IMR-90 (cell line): ENCODE data around the gene ABCA8. TPM values are rescaled to one million over a fixed set of nuclear protein-coding genes. Genes with fewer than 3 reads are reported as not detected.

Source experiments
- ATAC-seq: fragments of 200-7000 bp; cut with Tn5 transposase; 2 replicates; pipeline ENCODE4 v1.9.1; 2020; ENCODE audit warnings: low read depth, mild to moderate bottlenecking, moderate library complexity
- BruUV-seq: library from RNA; stranded (reverse); fragments of 400-500 nt; replicated peaks from 2 replicates; lab custom pipeline; 2021; lab: Mats Ljungman, UMichigan
- CTCF ChIA-PET: fragments of 300-600 bp; formaldehyde crosslinking; extraction: SDS; loops from one replicate; lab custom pipeline; 2021; ENCODE audit warnings: antibody characterized with exemption; lab: Yijun Ruan, JAX
- POLR2A ChIA-PET: fragments of 300-600 bp; sonication (Branson Sonifier 250); formaldehyde crosslinking; loops from one replicate; lab custom pipeline; 2022; ENCODE audit warnings: antibody characterized with exemption; ENCODE audit not compliant: unreplicated experiment; lab: Charles Lee
- DNase-seq: peaks from one replicate; pipeline ENCODE4 v3.0.0; 2013
- H2AFZ ChIP-seq: replicated peaks from 2 replicates; pipeline ENCODE3; 2013; ENCODE audit warnings: low read length, mild to moderate bottlenecking; ENCODE audit not compliant: poor library complexity
- H2AK5ac ChIP-seq: 2 replicates; pipeline ENCODE4 v1.6.1; 2013; ENCODE audit warnings: low read depth, low read length, inconsistent platforms
- H2AK9ac ChIP-seq: replicated peaks from 2 replicates; pipeline ENCODE3; 2013; ENCODE audit warnings: mild to moderate bottlenecking, low read depth, low read length, moderate library complexity; ENCODE audit not compliant: poor library complexity
- H2BK120ac ChIP-seq: 2 replicates; pipeline ENCODE4 v1.6.1; 2013; ENCODE audit warnings: low read depth, low read length, inconsistent platforms
- H2BK15ac ChIP-seq: 3 replicates; pipeline ENCODE4 v1.6.1; 2013; ENCODE audit warnings: low read depth, low read length, inconsistent platforms
- H2BK20ac ChIP-seq: 2 replicates; pipeline ENCODE4 v1.6.1; 2013; ENCODE audit warnings: low read depth, mild to moderate bottlenecking, inconsistent platforms, low read length, moderate library complexity
- H2BK5ac ChIP-seq: 2 replicates; pipeline ENCODE4 v1.6.1; 2013; ENCODE audit warnings: mild to moderate bottlenecking, low read depth, low read length, inconsistent platforms; ENCODE audit not compliant: poor library complexity, severe bottlenecking
- H3K14ac ChIP-seq: replicated peaks from 2 replicates; pipeline ENCODE4 v1.6.1; 2013; ENCODE audit warnings: low read depth, low read length, inconsistent platforms
- H3K18ac ChIP-seq: 2 replicates; pipeline ENCODE4 v1.6.1; 2013; ENCODE audit warnings: low read depth, low read length, control low read depth
- H3K23ac ChIP-seq: 2 replicates; pipeline ENCODE4 v1.6.1; 2013; ENCODE audit warnings: low read depth, low read length, inconsistent platforms
- H3K27ac ChIP-seq: 2 replicates; pipeline ENCODE4 v1.5.1; 2013; ENCODE audit warnings: mild to moderate bottlenecking, control low read depth, low read length; ENCODE audit not compliant: insufficient read depth
- H3K27me3 ChIP-seq: 2 replicates; pipeline ENCODE4 v1.6.1; 2013; ENCODE audit warnings: low read length; ENCODE audit not compliant: control insufficient read depth, insufficient read depth
- H3K36me3 ChIP-seq: 2 replicates; pipeline ENCODE4 v1.6.1; 2013; ENCODE audit warnings: low read length, mixed read lengths; ENCODE audit not compliant: control insufficient read depth, insufficient read depth
- H3K4ac ChIP-seq: 2 replicates; pipeline ENCODE4 v1.6.1; 2013; ENCODE audit warnings: low read depth, low read length, inconsistent platforms
- H3K4me1 ChIP-seq: 2 replicates; pipeline ENCODE4 v1.6.1; 2013; ENCODE audit warnings: low read length, mixed read lengths; ENCODE audit not compliant: control insufficient read depth, insufficient read depth
- H3K4me2 ChIP-seq: 2 replicates; pipeline ENCODE4 v1.6.1; 2013; ENCODE audit warnings: low read depth, mild to moderate bottlenecking, control low read depth, low read length, moderate library complexity
- H3K4me3 ChIP-seq: 2 replicates; pipeline ENCODE4 v1.5.1; 2013; ENCODE audit warnings: low read depth, mild to moderate bottlenecking, control low read depth, low read length, moderate library complexity; ENCODE audit not compliant: insufficient read depth
- H3K56ac ChIP-seq: 2 replicates; pipeline ENCODE4 v1.6.1; 2013; ENCODE audit warnings: low read length, inconsistent platforms; ENCODE audit not compliant: insufficient read depth; ENCODE audit errors: extremely low read depth
- H3K79me1 ChIP-seq, 2 experiments: 2 replicates each; pipeline ENCODE4 v1.6.1; 2013; ENCODE audit warnings: low read length in 2 of 2, inconsistent platforms in 1 of 2, low read depth in 1 of 2
- H3K9ac ChIP-seq: 2 replicates; pipeline ENCODE4 v1.6.1; 2013; ENCODE audit warnings: low read depth, low read length, control low read depth
- H3K9me1 ChIP-seq: 2 replicates; pipeline ENCODE4 v1.6.1; 2013; ENCODE audit warnings: low read length, inconsistent platforms; ENCODE audit not compliant: insufficient read depth
- H3K9me3 ChIP-seq: 2 replicates; pipeline ENCODE4 v1.6.1; 2013; ENCODE audit warnings: low read length; ENCODE audit not compliant: control insufficient read depth, insufficient read depth
- H4K20me1 ChIP-seq: 2 replicates; pipeline ENCODE4 v1.6.1; 2013; ENCODE audit warnings: low read length, inconsistent platforms; ENCODE audit not compliant: insufficient read depth
- H4K5ac ChIP-seq: 2 replicates; pipeline ENCODE4 v1.6.1; 2013; ENCODE audit warnings: mild to moderate bottlenecking, low read depth, low read length, control low read depth
- H4K8ac ChIP-seq, 2 experiments: 2 replicates each; pipeline ENCODE4 v1.6.1; 2013; ENCODE audit warnings: low read depth in 2 of 2, low read length in 2 of 2, control low read depth in 1 of 2, inconsistent platforms in 1 of 2
- H4K91ac ChIP-seq: 2 replicates; pipeline ENCODE4 v1.6.1; 2013; ENCODE audit warnings: low read depth, low read length, inconsistent platforms; ENCODE audit not compliant: insufficient read depth
- BHLHE40 ChIP-seq: fragments of 150-350 bp; IDR thresholded peaks from 2 replicates; pipeline ENCODE4 v1.6.1; 2016; ENCODE audit warnings: mild to moderate bottlenecking, low read depth, low read length
- CHD1 ChIP-seq: IDR thresholded peaks from 2 replicates; pipeline ENCODE4 v1.6.1; 2012; ENCODE audit warnings: low read depth, low read length, improper control_type of control experiment
- FOS ChIP-seq: fragments of 150-350 bp; IDR thresholded peaks from 2 replicates; pipeline ENCODE4 v1.6.1; 2016; ENCODE audit warnings: low read depth, low read length
- MAFK ChIP-seq: IDR thresholded peaks from 2 replicates; pipeline ENCODE4 v1.6.1; 2012; ENCODE audit warnings: low read depth, low read length, improper control_type of control experiment
- MAZ ChIP-seq: IDR thresholded peaks from 2 replicates; pipeline ENCODE4 v1.6.1; 2012; ENCODE audit warnings: low read depth, mild to moderate bottlenecking, low read length, improper control_type of control experiment, moderate library complexity, borderline replicate concordance
- MXI1 ChIP-seq: IDR thresholded peaks from 2 replicates; pipeline ENCODE4 v1.6.1; 2012; ENCODE audit warnings: low read depth, mild to moderate bottlenecking, low read length, moderate library complexity, borderline replicate concordance
- POLR2A ChIP-seq: IDR thresholded peaks from 2 replicates; pipeline ENCODE4 v1.6.1; 2012; ENCODE audit warnings: mild to moderate bottlenecking, low read depth, low read length
- RAD21 ChIP-seq: IDR thresholded peaks from 2 replicates; pipeline ENCODE4 v1.6.1; 2012; ENCODE audit warnings: low read length, improper control_type of control experiment
- RFX5 ChIP-seq: IDR thresholded peaks from 2 replicates; pipeline ENCODE4 v1.8.0; 2012; ENCODE audit warnings: low read depth, mild to moderate bottlenecking, low read length, moderate library complexity
- SMC3 ChIP-seq: fragments of 150-350 bp; IDR thresholded peaks from 2 replicates; pipeline ENCODE4 v1.6.1; 2016; ENCODE audit warnings: low read depth, mild to moderate bottlenecking, antibody characterized with exemption, low read length, moderate library complexity
- WGBS, 2 experiments: methylation state at CpG; one replicate each; pipeline versions ENCODE4 v1.1.5 to v1.1.7; 2013; ENCODE audit warnings: missing lambda C conversion rate in 2 of 2; ENCODE audit not compliant: insufficient read length in 1 of 2; ENCODE audit errors: extremely low coverage in 2 of 2; 5-methylcytosine and 5-hydroxymethylcytosine counted together
- dilution Hi-C: fragments of 300-500 bp; cut with HindIII; formaldehyde crosslinking; loops from one replicate; pipeline ENCODE4 v1.14.3; 2018; ENCODE audit warnings: low sequenced_read_pairs; ENCODE audit not compliant: unreplicated experiment
- in situ Hi-C: fragments of 300-500 bp; cut with MboI; formaldehyde crosslinking; loops from 3 replicates; pipeline ENCODE4 v1.14.3; 2019; ENCODE audit warnings: low sequenced_read_pairs, inconsistent platforms, mixed read lengths
- intact Hi-C: fragments of 100-400 bp; cut with micrococcal nuclease; formaldehyde crosslinking; loops from 2 replicates; pipeline ENCODE4 v1.10.0; 2022
- polyA plus RNA-seq, 3 experiments: library from polyadenylated mRNA; depleted of rRNA; stranded (reverse); fragments of >200 nt; gene quantifications; 2 replicates each; pipeline ENCODE4 v1.2.3, GENCODE V29; 2012; ENCODE audit warnings: low replicate concordance in 1 of 3
- total RNA-seq: library from RNA; depleted of rRNA; stranded (reverse); fragments of >200 nt; gene quantifications from 2 replicates; pipeline ENCODE4 v1.2.3, GENCODE V29; 2012
- TF ChIP-seq, protein P1 (sequence below): conservative IDR thresholded peaks from 2 replicates; pipeline ENCODE4 v1.5.1; 2012; ENCODE audit warnings: mild to moderate bottlenecking, low read depth, low read length, improper control_type of control experiment
- TF ChIP-seq, protein P2 (sequence below): fragments of 150-350 bp; IDR thresholded peaks from 2 replicates; pipeline ENCODE4 v1.6.1; 2017; ENCODE audit warnings: mild to moderate bottlenecking, antibody characterized with exemption, low read length, low read depth

Gene ABCA8
- total and polyA plus RNA-seq, 2 of the 4 experiments (the other 2 are of a cell fraction): 1.8 TPM

DNA sequence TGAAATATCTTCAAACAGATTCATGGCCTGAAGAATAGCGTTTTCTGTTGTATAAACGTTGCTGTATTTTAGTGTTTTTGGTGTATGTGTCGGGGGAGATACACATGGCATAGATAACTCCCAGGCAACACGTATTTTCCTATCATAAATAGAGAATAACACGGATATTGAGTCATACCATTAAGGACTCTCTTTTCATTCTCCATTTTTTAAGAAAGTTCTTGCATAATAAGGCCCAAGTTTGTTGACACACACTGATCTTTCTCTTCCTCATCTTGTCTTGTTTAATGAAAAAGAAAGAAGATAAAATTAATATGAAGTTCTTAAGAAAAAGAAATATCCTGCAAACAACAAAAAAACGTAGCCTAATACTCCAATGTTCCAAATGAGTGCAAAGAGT, 13.4 kb downstream of the ABCA8 start:
- TF ChIP-seq POLR2A (no peak), CHD1 (no peak), RAD21 (no peak), SMC3 (no peak), FOS (no peak), MAFK (no peak), MXI1 (no peak), RFX5 (no peak), BHLHE40 (no peak), MAZ (no peak)
- TF ChIP-seq, protein P1, sequence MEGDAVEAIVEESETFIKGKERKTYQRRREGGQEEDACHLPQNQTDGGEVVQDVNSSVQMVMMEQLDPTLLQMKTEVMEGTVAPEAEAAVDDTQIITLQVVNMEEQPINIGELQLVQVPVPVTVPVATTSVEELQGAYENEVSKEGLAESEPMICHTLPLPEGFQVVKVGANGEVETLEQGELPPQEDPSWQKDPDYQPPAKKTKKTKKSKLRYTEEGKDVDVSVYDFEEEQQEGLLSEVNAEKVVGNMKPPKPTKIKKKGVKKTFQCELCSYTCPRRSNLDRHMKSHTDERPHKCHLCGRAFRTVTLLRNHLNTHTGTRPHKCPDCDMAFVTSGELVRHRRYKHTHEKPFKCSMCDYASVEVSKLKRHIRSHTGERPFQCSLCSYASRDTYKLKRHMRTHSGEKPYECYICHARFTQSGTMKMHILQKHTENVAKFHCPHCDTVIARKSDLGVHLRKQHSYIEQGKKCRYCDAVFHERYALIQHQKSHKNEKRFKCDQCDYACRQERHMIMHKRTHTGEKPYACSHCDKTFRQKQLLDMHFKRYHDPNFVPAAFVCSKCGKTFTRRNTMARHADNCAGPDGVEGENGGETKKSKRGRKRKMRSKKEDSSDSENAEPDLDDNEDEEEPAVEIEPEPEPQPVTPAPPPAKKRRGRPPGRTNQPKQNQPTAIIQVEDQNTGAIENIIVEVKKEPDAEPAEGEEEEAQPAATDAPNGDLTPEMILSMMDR: no peak
- TF ChIP-seq, protein P2, sequence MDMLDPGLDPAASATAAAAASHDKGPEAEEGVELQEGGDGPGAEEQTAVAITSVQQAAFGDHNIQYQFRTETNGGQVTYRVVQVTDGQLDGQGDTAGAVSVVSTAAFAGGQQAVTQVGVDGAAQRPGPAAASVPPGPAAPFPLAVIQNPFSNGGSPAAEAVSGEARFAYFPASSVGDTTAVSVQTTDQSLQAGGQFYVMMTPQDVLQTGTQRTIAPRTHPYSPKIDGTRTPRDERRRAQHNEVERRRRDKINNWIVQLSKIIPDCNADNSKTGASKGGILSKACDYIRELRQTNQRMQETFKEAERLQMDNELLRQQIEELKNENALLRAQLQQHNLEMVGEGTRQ: no peak
- H3K4me3 ChIP-seq: no peak overlapping the region
- no peak overlapping the region for H3K56ac ChIP-seq
- no peak overlapping the region for H3K14ac ChIP-seq
- in situ Hi-C loops: no loop called here
- no peak overlapping the region for H2BK20ac ChIP-seq
- no peak overlapping the region for H2AK9ac ChIP-seq
- H3K9me3 ChIP-seq: no peaks in the 10 kb centered on the region
- H2AFZ ChIP-seq: no peak overlapping the region
- CTCF ChIA-PET: no interaction called here
- H4K91ac ChIP-seq: no peak overlapping the region
- H3K18ac ChIP-seq: no peak overlapping the region
- no peaks in the 10 kb centered on the region for H3K9me1 ChIP-seq
- no peaks in the 10 kb centered on the region for H4K20me1 ChIP-seq
- POLR2A ChIA-PET: no interaction called here
- H2BK5ac ChIP-seq: no peak overlapping the region
- no TSS peak for BruUV-seq
- DNase-seq (no peak), ATAC-seq (no peak)
- no peaks in the 10 kb centered on the region for H3K27me3 ChIP-seq
- H2AK5ac ChIP-seq: no peak overlapping the region
- H3K4me1 ChIP-seq: no peaks in the 10 kb centered on the region
- H3K79me1 ChIP-seq: no peaks in the 10 kb centered on the region
- no peak overlapping the region for H2BK15ac ChIP-seq
- H3K9ac ChIP-seq: no peak overlapping the region
- H3K36me3 ChIP-seq: no peaks in the 10 kb centered on the region
- H4K8ac ChIP-seq: no peak overlapping the region
- WGBS, 2 experiments: no CpG with 5 or more reads among the region's 6 CpGs
- H2BK120ac ChIP-seq: no peak overlapping the region
- intact Hi-C loops: loop anchor here (2.0 kb wide), 1 partner anchor 27 kb away; no protein-coding TSS in a partner anchor
- H3K4me2 ChIP-seq: no peak overlapping the region
- no peak overlapping the region for H3K4ac ChIP-seq
- no peak overlapping the region for H3K23ac ChIP-seq
- H3K27ac ChIP-seq: no peak overlapping the region
- dilution Hi-C loops: no loop called here
- H4K5ac ChIP-seq: no peak overlapping the region
